ENCODE measurements around the gene THOC1. TPM values are rescaled to one million over a fixed set of nuclear protein-coding genes. Genes with fewer than 3 reads are reported as not detected.

THOC1 gene
- total RNA-seq, 1 donor from 2014 or later: 56.4 TPM

DNA sequence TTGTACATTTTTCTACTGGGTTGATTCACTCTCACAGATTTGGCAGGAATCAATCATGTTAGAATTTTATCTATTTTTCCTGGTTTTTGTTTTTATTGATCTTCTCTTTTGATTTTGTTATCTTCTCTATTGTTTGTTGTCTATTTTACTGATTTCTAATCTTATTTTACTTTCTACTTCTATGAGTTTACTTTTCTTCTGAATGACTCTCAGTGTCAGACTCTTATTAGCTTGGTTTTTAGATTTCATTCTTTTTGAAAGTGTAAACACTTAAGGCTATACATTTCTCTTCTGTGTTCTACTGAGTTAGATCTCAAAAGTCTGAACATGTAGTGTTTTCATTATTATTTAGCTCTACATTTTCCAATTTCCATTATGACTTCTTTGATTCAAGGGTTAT lies 47.1 kb downstream of the THOC1 start:
- intact Hi-C loops (cut with micrococcal nuclease): no loop called here

DNA sequence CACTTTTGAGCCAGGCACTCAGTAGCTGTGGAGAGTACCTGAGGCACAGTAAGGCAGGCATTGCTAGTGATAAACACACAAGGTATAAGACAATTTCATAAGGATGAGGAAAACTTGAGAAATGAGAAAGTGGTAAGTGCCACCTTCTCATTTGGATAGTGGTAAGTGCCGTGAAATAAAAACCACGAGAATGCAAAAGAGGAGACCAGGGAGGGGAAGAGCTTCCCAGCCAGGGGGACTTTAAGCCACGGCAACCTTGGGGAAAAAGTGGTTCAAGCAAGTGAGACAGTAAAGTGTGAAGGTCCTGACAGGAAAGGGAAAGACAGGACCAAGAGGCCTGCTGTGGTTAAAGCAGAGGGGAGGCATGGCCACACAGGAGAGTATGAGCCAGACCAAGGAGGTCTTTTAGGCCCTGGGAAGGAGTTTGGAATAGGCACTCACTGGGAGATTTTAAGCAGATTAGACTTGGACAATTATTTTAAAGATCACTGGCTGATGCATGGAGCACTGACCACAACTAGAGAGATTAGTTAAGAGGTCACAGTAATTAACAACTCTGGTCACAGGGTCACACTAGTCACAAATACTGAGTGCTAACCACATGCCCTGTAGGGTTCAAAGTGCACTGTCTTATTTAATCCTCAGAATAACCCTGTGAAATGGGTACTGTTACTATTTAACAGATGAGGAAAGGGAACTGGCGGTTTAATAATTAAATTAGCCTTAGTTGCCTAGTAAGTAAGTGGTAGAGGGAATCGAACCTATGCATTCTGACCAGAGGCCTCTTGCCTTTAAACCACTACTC lies 50.1 kb downstream of the THOC1 start:
- intact Hi-C loops (cut with micrococcal nuclease): no loop called here

DNA sequence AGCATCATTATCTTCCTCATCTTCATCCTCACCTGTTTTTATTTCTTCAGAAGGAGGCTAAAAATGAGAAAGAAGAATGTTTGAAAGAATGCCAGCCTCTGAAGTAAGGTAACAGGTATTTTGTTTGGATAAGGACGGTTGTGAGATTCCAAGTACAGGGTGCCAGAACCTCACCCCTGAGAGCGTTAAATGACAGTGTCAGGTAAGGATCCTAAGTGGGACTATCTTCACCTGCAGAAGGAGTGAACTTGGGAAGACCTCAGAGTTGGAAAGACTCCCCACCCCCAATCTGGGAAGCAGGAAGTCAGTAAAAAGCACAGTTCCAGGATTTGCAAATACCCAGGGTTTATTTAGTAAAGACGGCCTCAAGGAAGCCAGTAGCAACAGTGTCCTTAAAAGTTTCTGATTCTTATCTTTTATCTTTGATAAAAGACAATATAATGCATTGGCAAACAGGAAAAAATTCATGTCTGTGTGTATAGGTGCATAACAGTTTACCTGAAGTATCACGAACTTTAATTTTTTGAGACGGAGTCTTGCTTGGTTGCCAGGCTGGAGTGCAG lies 52.3 kb downstream of the THOC1 start:
- intact Hi-C loops (cut with micrococcal nuclease): no loop called here

DNA sequence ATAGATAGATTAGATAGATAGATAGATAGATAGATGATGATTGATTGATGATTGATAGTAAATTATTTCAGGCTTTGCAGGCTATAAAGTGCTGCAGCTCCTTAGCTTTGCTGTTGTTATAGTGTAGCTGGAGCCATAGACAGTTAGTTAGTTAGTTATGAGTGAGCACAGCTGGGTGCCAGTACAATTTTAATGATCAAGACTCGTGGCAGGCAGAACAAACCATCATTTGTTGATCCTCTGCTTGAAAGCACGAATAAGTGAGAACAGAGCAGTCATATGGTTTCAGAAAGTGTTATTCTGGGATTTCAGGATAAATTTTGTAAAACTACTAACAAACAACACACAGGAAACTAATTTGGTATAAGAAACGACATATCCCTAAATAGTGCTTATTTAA lies 53.9 kb downstream of the THOC1 start:
- intact Hi-C loops (cut with micrococcal nuclease): no loop called here

DNA sequence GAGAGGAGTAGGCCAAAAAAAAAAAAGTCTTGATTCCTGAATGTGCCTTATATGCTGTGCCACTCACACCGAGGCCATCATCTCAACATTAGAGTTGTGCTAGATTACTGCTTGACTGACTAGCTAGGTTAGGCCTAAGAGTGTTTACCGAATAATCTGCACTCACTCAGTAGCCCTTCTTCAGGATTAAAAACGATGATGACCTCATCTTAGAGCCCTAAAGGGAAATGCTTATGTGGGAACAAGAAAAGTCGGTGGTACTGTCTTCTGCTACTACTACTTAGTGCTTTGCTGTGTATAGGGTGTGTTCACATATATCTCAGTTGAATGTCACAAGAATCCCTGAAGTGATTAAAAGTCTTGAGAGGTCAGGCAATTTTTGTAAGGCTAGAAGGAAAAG lies 54.3 kb downstream of the THOC1 start:
- intact Hi-C loops (cut with micrococcal nuclease): no loop called here

GRCh38 chr18:212780-213179 lies 55.1 kb downstream of the THOC1 start:
- intact Hi-C loops (cut with micrococcal nuclease): no loop called here

DNA sequence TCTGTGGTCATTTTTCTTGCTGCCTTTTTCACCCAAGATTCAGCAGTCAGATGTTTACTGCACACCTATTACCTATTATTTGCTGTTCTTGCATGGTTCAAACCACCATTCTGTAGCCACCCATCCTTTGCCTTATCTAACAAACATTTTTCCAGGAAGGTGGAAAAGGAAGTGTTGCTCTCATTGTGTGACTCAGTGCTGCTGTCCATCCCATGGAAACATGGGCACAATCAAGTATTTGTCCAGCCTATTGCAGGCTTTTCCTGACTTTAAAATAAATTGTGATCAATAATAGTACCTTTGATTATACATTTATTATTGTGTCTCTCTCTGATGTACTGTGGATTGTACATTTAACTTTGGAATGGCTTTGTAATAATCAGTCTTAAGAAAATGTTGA lies 56.3 kb downstream of the THOC1 start:
- intact Hi-C loops (cut with micrococcal nuclease): no loop called here

- intact Hi-C loops (cut with micrococcal nuclease): no loop called here
Observed at GRCh38 chr18:210733-211132, 57.1 kb downstream of the THOC1 start.

- intact Hi-C loops (cut with micrococcal nuclease): no loop called here
Observed at GRCh38 chr18:210075-210474, 57.8 kb downstream of the THOC1 start.

GRCh38 chr18:199768-200167 lies 68.1 kb downstream of the THOC1 start:
- intact Hi-C loops (cut with micrococcal nuclease): no loop called here

GRCh38 chr18:199214-199613 lies 68.6 kb downstream of the THOC1 start:
- intact Hi-C loops (cut with micrococcal nuclease): no loop called here

GRCh38 chr18:195651-196050 lies 72.2 kb downstream of the THOC1 start:
- intact Hi-C loops (cut with micrococcal nuclease): no loop called here

- intact Hi-C loops (cut with micrococcal nuclease): no loop called here
Observed at GRCh38 chr18:192801-193200, 75.0 kb downstream of the THOC1 start.

GRCh38 chr18:191725-192124 lies 76.1 kb downstream of the THOC1 start:
- intact Hi-C loops (cut with micrococcal nuclease): no loop called here

- intact Hi-C loops (cut with micrococcal nuclease): no loop called here
Observed at GRCh38 chr18:189254-189653, 78.6 kb downstream of the THOC1 start.

GRCh38 chr18:183769-184168 lies 84.1 kb downstream of the THOC1 start:
- intact Hi-C loops (cut with micrococcal nuclease): no loop called here

DNA sequence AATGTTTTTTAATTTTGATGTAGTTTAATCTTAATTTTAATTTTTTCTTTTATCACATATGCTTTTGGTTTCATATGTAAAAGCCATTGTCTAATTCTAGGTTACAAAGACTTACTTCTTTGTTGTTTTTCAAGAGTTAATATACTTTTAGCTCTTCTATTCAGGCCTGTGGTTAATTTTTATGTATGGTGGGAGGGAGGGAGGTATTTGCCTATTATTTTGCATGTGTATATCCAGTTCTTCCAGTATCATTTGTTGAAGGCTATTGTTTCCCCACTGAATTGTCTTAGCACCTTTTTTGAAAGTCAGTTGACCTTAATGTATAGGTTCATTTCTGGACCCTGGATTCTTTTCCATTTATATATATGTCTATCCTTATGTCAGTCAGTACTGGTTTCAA lies 86.1 kb downstream of the THOC1 start:
- intact Hi-C loops (cut with micrococcal nuclease): no loop called here

DNA sequence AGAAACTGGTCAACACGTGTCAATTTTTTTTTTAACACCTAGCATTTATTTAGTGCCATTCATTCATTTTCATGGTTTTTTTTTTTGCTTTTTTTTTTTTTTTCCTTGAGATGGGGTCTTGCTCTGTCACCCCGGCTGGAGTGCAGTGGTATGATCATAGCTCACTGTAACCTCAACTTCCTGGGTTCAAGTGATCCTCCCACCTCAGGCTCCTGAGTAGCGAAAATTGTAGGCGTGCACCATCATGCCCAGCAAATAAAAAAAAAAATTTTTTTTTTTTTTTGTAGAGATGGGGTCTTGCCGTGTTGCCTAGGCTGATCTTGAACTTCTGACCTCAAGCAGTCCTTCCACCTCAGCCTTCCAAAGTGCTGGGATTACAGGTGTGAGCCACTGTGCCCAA lies 88.3 kb downstream of the THOC1 start:
- intact Hi-C loops (cut with micrococcal nuclease): loop anchor here (2.0 to 5.0 kb wide), 2 partner anchors 21 to 88 kb away; partner anchors contain the start of genes THOC1 and USP14

DNA sequence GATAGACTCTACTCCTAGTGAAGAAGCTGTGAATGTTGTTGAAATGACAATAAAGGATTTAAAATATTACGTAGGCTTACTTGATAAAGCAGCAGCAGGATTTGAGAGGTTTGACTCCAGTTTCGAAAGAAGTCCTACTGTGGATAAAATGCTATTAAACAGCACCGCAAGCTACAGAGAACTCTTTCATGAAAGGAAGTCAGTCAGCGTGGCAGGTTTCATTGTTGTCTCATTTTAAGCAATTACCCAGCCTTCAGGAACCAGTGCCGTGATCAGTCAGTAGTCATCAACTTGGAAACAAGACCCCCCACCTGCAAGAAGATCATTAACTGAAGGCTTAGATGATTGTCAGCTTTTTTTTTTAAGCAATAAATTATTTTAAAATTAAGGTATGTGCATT lies 95.5 kb downstream of the THOC1 start:
- intact Hi-C loops (cut with micrococcal nuclease): no loop called here
